ENCODE data around the gene MIPOL1.

DNA sequence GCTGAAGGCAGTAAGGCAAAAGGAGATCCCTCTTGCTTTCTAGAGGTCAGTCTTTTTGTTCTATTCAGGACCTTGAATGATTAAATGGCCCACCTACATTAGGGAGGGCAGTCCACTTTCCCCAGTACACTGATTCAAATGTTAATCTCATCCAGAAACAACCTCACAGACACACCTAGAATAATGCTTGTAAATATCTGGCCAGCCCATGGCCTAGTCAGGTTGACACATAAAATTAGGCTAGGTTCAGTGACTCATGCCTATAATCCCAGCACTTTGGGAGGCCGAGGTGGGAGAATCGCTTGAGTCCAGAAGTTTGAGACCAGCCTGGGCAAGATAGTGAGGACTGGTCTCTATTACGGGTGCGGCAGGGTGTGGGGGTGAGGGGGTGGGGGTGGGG, 43.5 kb downstream of the MIPOL1 start:
- TF ChIP-seq, protein P1, sequence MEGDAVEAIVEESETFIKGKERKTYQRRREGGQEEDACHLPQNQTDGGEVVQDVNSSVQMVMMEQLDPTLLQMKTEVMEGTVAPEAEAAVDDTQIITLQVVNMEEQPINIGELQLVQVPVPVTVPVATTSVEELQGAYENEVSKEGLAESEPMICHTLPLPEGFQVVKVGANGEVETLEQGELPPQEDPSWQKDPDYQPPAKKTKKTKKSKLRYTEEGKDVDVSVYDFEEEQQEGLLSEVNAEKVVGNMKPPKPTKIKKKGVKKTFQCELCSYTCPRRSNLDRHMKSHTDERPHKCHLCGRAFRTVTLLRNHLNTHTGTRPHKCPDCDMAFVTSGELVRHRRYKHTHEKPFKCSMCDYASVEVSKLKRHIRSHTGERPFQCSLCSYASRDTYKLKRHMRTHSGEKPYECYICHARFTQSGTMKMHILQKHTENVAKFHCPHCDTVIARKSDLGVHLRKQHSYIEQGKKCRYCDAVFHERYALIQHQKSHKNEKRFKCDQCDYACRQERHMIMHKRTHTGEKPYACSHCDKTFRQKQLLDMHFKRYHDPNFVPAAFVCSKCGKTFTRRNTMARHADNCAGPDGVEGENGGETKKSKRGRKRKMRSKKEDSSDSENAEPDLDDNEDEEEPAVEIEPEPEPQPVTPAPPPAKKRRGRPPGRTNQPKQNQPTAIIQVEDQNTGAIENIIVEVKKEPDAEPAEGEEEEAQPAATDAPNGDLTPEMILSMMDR (IDR thresholded peaks at IDR 0.05), result no peak
- no peak for TF ChIP-seq POLR2A (IDR thresholded peaks at IDR 0.05)
